ENCODE measurements around the gene ACP1.

ACP1 gene

GRCh38 chr2:255195-255594 lies 9.6 kb upstream of the ACP1 start:
- DNase-seq (ENCODE audit: low spot score): no peak

- no peak for DNase-seq (ENCODE audit: low spot score)
These were observed 8.7 kb upstream of the ACP1 start for GRCh38 chr2:256094-256493.

GRCh38 chr2:257429-257828 lies 7.3 kb upstream of the ACP1 start:
- DNase-seq (ENCODE audit: low spot score): no peak

GRCh38 chr2:257842-258241 lies 6.9 kb upstream of the ACP1 start:
- no peak for DNase-seq (ENCODE audit: low spot score)

GRCh38 chr2:258933-259332 lies 5.8 kb upstream of the ACP1 start:
- no peak for DNase-seq (ENCODE audit: low spot score)

GRCh38 chr2:259789-260331 lies 4.9 kb upstream of the ACP1 start:
- no peak for DNase-seq (ENCODE audit: low spot score)

- DNase-seq (ENCODE audit: low spot score): no peak
These were observed 4.1 kb upstream of the ACP1 start for GRCh38 chr2:260507-261161.

GRCh38 chr2:262117-262516 lies 2.6 kb upstream of the ACP1 start:
- no peak for DNase-seq (ENCODE audit: low spot score)

GRCh38 chr2:263022-263738 lies 1.6 kb upstream of the ACP1 start:
- DNase-seq (ENCODE audit: low spot score): no peak

- DNase-seq (ENCODE audit: low spot score): peak; percentile 50
These were observed 814 bp upstream of the ACP1 start, which contains the start of gene SH3YL1 for GRCh38 chr2:263774-264492. Gene SH3YL1, minus strand, starts transcription at chr2:264032. Its CDS starts 48 bp downstream, at chr2:263984.

- DNase-seq (ENCODE audit: low spot score): no peak
These were observed 3.6 kb downstream of the ACP1 start for GRCh38 chr2:268323-268722.

GRCh38 chr2:269356-270030 lies 4.7 kb downstream of the ACP1 start:
- no peak for DNase-seq (ENCODE audit: low spot score)

- no peak for DNase-seq (ENCODE audit: low spot score)
These were observed 6.1 kb downstream of the ACP1 start for GRCh38 chr2:270861-271260.

- no peak for DNase-seq (ENCODE audit: low spot score)
These were observed 7.2 kb downstream of the ACP1 start for GRCh38 chr2:271917-272316.

- no peak for DNase-seq (ENCODE audit: low spot score)
These were observed 8.6 kb downstream of the ACP1 start for GRCh38 chr2:273333-273732.

- no peak for DNase-seq (ENCODE audit: low spot score)
These were observed 9.8 kb downstream of the ACP1 start for GRCh38 chr2:274503-274902.

GRCh38 chr2:275466-275865 lies 10.7 kb downstream of the ACP1 start:
- no peak for DNase-seq (ENCODE audit: low spot score)

GRCh38 chr2:278312-278926 lies 13.7 kb downstream of the ACP1 start:
- no peak for DNase-seq (ENCODE audit: low spot score)

- no peak for DNase-seq (ENCODE audit: low spot score)
These were observed 14.2 kb downstream of the ACP1 start for GRCh38 chr2:278927-279320.

- DNase-seq (ENCODE audit: low spot score): no peak
These were observed 14.6 kb downstream of the ACP1 start for GRCh38 chr2:279366-279765.

GRCh38 chr2:279956-280649 lies 15.4 kb downstream of the ACP1 start:
- no peak for DNase-seq (ENCODE audit: low spot score)
